IPS DF 19.7 (cell line): ENCODE results near the gene DCAF5.
"Not testable (repeated sequence)": the region's sequence is repeated elsewhere in the genome, so short reads cannot be mapped to it uniquely, and the experiment has no call there.

Experiments
- DNase-seq: peaks from one replicate; pipeline ENCODE4 v3.0.0-alpha.2; 2013; ENCODE audit warnings: low read depth, low spot score

DCAF5 gene

GRCh38 chr14:69152902-69153151 is at the start of gene DCAF5:
DCAF5 (minus strand) TSS chr14:69153119; CDS start chr14:69152978, 141 bp downstream.
- no peak for DNase-seq

GRCh38 chr14:69199786-69200185 is 46.9 kb upstream of the DCAF5 start:
- no peak for DNase-seq

GRCh38 chr14:69193721-69194120 is 40.8 kb upstream of the DCAF5 start:
- no peak for DNase-seq

GRCh38 chr14:69191340-69192111 is 38.6 kb upstream of the DCAF5 start, which contains the start of gene EXD2:
EXD2 (plus strand) TSS chr14:69191498; CDS start chr14:69209471, 17,973 bp downstream.
- DNase-seq: peak; percentile 85

GRCh38 chr14:69190191-69190590 is 37.3 kb upstream of the DCAF5 start:
- DNase-seq: no peak

GRCh38 chr14:69183735-69184134 is 30.8 kb upstream of the DCAF5 start:
- peak; percentile 75 for DNase-seq

GRCh38 chr14:69182580-69182979 is 29.7 kb upstream of the DCAF5 start:
- DNase-seq: not testable (repeated sequence)

- no peak for DNase-seq
Measured at GRCh38 chr14:69181491-69181890, 28.6 kb upstream of the DCAF5 start.

- DNase-seq: no peak
Measured at GRCh38 chr14:69175130-69175529, 22.2 kb upstream of the DCAF5 start.

GRCh38 chr14:69171569-69171968 is 18.6 kb upstream of the DCAF5 start:
- DNase-seq: no peak

- DNase-seq: no peak
Measured at GRCh38 chr14:69170839-69171238, 17.9 kb upstream of the DCAF5 start.

- DNase-seq: not testable (repeated sequence)
Measured at GRCh38 chr14:69165787-69166186, 12.9 kb upstream of the DCAF5 start.

- no peak for DNase-seq
Measured at GRCh38 chr14:69161590-69161989, 8.7 kb upstream of the DCAF5 start.

GRCh38 chr14:69156224-69156623 is 3.3 kb upstream of the DCAF5 start:
- DNase-seq: no peak

GRCh38 chr14:69154779-69155178 is 1.9 kb upstream of the DCAF5 start:
- DNase-seq: no peak

GRCh38 chr14:69153873-69154270 is 953 bp upstream of the DCAF5 start:
- DNase-seq: no peak

GRCh38 chr14:69153152-69153872 is 393 bp upstream of the DCAF5 start:
- peak; percentile 59 for DNase-seq

GRCh38 chr14:69152181-69152901 is 578 bp downstream of the DCAF5 start:
- no peak for DNase-seq

- DNase-seq: peak; percentile 56
Measured at GRCh38 chr14:69151458-69152180, 1.3 kb downstream of the DCAF5 start.

GRCh38 chr14:69149461-69150244 is 3.3 kb downstream of the DCAF5 start:
- no peak for DNase-seq

GRCh38 chr14:69142101-69142500 is 10.8 kb downstream of the DCAF5 start:
- DNase-seq: no peak
